Fibroblast of skin of right biceps (primary cell): ENCODE measurements around the gene SLC26A8.
"Not testable (repeated sequence)": the region's sequence is repeated elsewhere in the genome, so short reads cannot be mapped to it uniquely, and the experiment has no call there.

Source experiments
- DNase-seq: peaks from one replicate; pipeline ENCODE4 v3.0.0-alpha.2; 2013

The SLC26A8 gene

GRCh38 chr6:35939259-35939658, 85.2 kb downstream of the SLC26A8 start:
- not testable (repeated sequence) for DNase-seq

- DNase-seq, result no peak
Measured at GRCh38 chr6:35936681-35937359, 87.6 kb downstream of the SLC26A8 start.

- no peak for DNase-seq
Measured at GRCh38 chr6:35935469-35935868, 89.0 kb downstream of the SLC26A8 start.

GRCh38 chr6:35933844-35934243, 90.6 kb downstream of the SLC26A8 start:
- no peak for DNase-seq

- DNase-seq, result not testable (repeated sequence)
Measured at GRCh38 chr6:35931873-35932272, 92.6 kb downstream of the SLC26A8 start.

GRCh38 chr6:35931120-35931561, 93.3 kb downstream of the SLC26A8 start:
- no peak for DNase-seq

GRCh38 chr6:35929601-35930000, 94.8 kb downstream of the SLC26A8 start:
- no peak for DNase-seq

GRCh38 chr6:35926509-35927215, 97.8 kb downstream of the SLC26A8 start:
- DNase-seq, result no peak

GRCh38 chr6:35925961-35926360, 98.5 kb downstream of the SLC26A8 start:
- DNase-seq, result no peak

- no peak for DNase-seq
Measured at GRCh38 chr6:35924146-35924545, 100.3 kb downstream of the SLC26A8 start.

- DNase-seq, result no peak
Measured at GRCh38 chr6:35922139-35922554, 102.3 kb downstream of the SLC26A8 start.

GRCh38 chr6:35920793-35921732, 103.4 kb downstream of the SLC26A8 start, which contains the start of gene SRPK1:
Gene SRPK1, minus strand, starts transcription at chr6:35921098. Its CDS starts 42 bp downstream, at chr6:35921056.
- peak; percentile 79 for DNase-seq

GRCh38 chr6:35919827-35920751, 104.4 kb downstream of the SLC26A8 start:
- DNase-seq, result peak; percentile 53

GRCh38 chr6:35919085-35919826, 105.2 kb downstream of the SLC26A8 start:
- no peak for DNase-seq

GRCh38 chr6:35916893-35917292, 107.5 kb downstream of the SLC26A8 start:
- not testable (repeated sequence) for DNase-seq

GRCh38 chr6:35916056-35916455, 108.4 kb downstream of the SLC26A8 start:
- no peak for DNase-seq

GRCh38 chr6:35914536-35914935, 109.9 kb downstream of the SLC26A8 start:
- DNase-seq, result no peak

GRCh38 chr6:35911871-35912653, 112.4 kb downstream of the SLC26A8 start:
- peak; percentile 55 for DNase-seq

- DNase-seq, result not testable (repeated sequence)
Measured at GRCh38 chr6:35909571-35909970, 114.9 kb downstream of the SLC26A8 start.

- DNase-seq, result not testable (repeated sequence)
Measured at GRCh38 chr6:35908753-35909401, 115.6 kb downstream of the SLC26A8 start.
